Activated naive CD4-positive, alpha-beta T cell (primary cell): ENCODE measurements around the gene AZU1.
A peak's percentile ranks its signal among the peaks of the same experiment; 100 is the strongest.

Experiments
- DNase-seq, 4 experiments: peaks; one replicate each; lab custom pipeline; 2025; lab: John Stamatoyannopoulos, UW

Gene AZU1

GRCh38 chr19:827710-828321, at the start of gene AZU1:
AZU1 (plus strand) TSS chr19:827837; CDS start chr19:827847, 10 bp downstream.
- no peak for DNase-seq

DNA sequence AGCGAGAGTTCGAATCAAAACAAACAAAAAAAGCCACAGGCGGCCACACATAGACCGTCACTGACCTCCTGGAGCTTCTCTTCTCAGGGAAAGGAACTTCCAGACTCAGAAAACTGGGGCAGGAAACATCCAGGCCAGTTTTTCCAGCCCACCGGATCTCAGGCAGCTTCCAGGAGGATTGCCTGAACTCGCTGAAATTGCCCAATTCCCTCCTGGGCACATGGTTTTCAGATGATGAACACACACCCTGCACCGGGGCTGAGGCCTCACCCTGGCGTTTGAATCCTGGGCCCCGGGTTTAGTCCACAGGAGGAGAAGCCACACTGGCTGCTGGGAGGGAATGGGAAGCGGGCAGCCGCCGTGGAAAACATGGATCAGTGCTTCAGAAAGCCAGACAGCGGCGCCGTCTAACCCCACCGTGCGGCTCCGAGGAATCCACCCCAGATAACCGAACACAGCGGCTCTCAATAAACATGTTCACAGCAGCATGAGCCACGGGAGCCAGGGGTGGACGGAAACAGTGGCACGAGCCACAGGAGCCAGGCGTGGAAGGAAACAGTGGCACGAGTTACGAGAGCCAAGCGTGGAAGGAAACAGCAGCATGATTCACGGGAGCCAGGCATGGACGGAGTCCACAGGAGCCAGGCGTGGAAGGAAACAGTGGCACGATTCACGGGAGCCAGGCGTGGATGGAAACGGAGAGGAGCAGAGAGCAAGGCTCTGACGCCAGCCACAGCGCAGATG, 48.6 kb upstream of the AZU1 start:
- no peak for DNase-seq

DNA sequence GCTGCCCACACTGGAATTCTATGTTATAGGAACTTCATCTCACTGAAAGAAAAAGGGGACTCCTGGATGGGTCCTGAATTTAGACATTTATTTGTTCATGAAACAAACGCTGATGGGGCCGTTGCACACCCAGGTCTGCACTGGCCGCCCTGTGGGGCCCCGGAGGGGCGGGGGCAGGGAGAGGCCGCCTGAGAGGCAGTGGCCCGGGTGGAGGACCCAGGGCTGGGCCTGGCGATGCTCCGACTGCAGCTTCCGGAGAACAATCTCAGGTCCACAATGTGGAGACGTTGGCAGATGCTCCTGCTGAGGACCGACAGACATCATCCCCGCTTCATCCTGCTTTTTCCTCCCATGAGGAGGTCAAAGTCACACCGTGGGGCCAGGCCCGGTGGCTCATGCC, 46.7 kb upstream of the AZU1 start:
- DNase-seq = no peak

DNA sequence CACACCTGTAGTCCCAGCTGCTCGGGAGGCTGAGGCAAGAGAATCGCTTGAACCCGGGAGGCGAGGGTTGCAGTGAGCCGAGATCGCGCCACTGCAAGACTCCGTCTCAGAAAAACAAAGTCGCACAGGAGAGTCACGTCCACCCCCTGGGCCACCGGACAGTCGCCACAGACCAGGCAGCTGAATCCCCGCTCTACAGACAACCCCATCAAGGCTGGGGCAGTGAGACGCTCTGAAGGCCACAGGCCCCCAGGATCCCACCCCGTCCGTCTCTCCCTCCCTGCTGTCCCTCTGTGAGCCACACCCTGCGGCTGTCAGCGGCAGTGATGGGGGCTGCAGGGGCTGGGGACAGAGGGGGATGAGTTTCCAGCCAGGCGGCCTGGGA, 45.8 kb upstream of the AZU1 start:
- no peak for DNase-seq

GRCh38 chr19:782185-782877, 45.3 kb upstream of the AZU1 start:
- DNase-seq = no peak

- no peak for DNase-seq
Observed at GRCh38 chr19:782878-783668, 44.6 kb upstream of the AZU1 start.

DNA sequence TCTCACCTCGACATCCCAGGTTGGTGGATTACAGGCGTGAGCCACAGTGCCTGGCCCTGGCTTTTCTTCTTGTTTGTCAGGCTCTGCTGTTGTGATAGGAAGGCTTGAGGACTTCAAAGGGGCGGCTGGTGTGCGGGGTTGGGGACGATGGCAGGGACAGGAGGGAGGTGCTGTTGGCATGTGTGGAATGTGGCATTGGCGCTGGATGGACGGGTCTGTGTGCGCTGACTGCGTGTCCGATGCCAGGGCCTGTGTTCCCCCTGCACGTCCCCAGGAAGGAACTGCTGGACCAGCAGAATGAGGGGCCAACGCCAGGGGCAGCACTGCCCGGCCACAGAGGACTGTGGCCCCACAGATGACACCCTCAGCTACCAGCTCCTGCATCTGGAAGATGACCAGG, 43.1 kb upstream of the AZU1 start:
- DNase-seq = no peak

DNA sequence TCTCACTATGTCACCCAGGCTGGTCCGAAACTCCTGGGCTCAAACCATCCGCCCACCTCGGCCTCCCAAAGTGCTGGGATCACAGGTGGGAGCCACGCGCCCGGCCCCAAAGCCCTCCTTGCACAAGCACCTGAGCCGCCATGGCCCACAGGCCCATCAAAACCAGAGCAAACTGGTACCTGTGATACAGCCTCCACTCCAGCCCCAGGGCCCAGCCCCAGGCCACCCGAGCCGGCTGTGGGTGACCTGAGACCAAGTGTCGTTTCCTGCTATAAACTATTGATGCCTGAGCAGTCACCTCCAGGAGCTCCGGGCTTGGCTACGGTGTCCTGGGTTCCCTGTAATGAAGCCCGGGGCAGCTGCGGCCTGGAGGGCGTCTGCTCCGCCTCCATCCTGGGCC, 40.1 kb upstream of the AZU1 start:
- DNase-seq = no peak

DNA sequence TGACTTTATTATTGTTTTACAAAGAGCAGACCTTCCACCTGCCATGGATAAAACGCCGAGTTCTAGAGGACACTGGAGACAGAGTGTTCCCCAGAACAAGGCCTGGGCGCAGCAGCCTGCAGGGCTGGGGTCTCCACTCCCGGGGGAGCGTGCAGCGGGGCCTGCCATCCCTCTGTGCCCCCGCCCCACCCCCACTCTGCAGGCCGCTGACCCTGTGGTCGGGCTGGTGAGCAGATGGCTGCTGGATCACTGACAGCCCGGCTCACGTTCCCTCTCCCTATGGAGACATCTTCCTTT, 39.0 kb upstream of the AZU1 start:
- no peak for DNase-seq

DNA sequence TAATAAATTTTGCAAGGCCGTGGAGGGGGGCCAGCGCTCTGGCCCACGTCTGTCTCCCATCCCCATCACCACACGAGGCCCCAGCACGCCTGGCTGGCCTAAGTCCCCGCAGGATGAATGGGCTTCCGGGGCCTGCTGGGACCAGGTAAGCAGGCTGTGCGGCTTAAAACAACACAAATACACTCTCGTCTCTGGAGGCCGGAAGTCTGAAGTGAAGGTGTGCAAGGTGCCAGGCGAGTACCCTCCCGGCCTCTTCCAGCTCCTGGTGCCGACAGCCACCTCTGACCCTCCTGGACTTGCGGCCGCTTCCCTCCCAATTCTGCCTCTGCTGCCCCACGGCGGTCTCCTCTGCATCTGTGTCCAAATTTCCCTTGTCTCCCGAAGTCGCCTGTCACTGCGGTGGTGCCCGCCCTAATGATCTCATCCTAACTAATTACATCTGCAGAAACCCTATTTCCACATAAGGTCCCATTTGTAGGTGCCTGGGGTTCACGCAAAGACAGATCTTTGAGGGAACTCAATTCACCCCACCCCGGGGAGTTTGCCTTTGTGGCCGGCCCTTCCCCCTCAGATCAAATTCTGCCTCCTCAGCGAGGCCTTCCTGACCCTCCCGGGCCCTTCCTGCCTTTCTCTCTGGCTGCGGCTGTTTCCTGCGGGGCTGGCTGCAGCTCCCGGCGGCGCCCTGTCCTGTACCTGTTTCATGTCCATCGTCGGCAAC, 38.5 kb upstream of the AZU1 start:
- no peak for DNase-seq

DNA sequence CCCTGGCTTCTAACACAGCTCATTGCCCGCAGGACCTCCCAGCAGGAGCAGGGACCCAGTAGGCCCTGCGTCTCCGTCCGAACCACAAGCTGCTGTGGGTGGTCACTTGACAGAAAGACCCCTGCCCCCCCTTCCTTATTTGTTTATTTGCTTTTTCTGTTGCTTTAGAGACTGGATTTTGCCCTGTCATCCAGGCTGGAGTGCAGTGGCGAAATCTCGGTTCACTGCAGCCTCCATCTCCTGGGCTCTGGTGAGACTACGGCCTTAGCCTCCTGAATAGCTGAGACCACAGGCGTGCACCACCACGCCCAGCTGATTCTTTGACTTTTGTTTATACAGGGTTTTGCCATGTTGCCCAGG, 38.0 kb upstream of the AZU1 start:
- DNase-seq = no peak

GRCh38 chr19:791007-791566, 36.5 kb upstream of the AZU1 start:
- DNase-seq = no peak

GRCh38 chr19:791567-792305, 35.9 kb upstream of the AZU1 start:
- no peak for DNase-seq

GRCh38 chr19:792306-792885, 35.2 kb upstream of the AZU1 start:
- no peak for DNase-seq

DNA sequence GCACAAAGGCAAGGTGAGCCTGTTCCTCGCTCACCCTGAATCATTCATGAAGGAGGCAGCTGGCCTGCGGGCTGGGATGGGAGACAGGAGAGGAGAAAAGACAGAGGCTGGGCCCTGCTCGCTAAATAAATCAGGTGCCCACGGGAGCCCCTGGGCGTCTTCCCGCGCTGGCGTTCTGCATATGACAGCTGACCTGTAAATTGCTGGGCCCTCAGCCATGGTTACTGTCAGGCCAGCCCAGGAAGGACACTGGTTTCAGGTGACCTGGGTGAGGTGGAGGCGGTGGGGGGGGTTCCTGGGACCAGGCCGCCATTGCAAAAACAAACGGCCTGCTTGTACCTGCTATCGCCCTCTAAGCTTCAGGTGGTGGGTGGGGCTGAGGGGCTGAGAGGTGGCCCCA, 33.8 kb upstream of the AZU1 start:
- no peak for DNase-seq

GRCh38 chr19:795073-795611, 32.5 kb upstream of the AZU1 start:
- no peak for DNase-seq

- no peak for DNase-seq
Observed at GRCh38 chr19:795691-796581, 31.7 kb upstream of the AZU1 start.

GRCh38 chr19:796692-797527, 30.7 kb upstream of the AZU1 start, which contains the start of gene PTBP1:
PTBP1 (plus strand) TSS chr19:797452; CDS start chr19:797498, 46 bp downstream.
- peak; percentile 97 to 99 (median 98) for DNase-seq
